GM12892 (cell line): Measurements from ENCODE around the gene CACNG4.
A peak's percentile ranks its signal among the peaks of the same experiment; 100 is the strongest.

Experiments used
- DNase-seq: peaks from one replicate; pipeline ENCODE4 v3.0.0; 2011; ENCODE audit not compliant: insufficient read length
- FAIRE-seq: peaks from 2 replicates; lab custom pipeline; 2011; peaks lifted over from hg19 to GRCh38; lab: Jason Lieb, UNC
- POLR2A ChIP-seq: IDR thresholded peaks from 2 replicates; pipeline ENCODE4 v1.6.1; 2011; ENCODE audit warnings: low read depth, low read length, control low read depth
- POLR2AphosphoS5 ChIP-seq: IDR thresholded peaks from 2 replicates; pipeline ENCODE4 v1.6.1; 2011; ENCODE audit warnings: low read depth, low read length, control low read depth
- TAF1 ChIP-seq: IDR thresholded peaks from 2 replicates; pipeline ENCODE4 v1.6.1; 2011; ENCODE audit warnings: low read depth, mild to moderate bottlenecking, control low read depth, low read length, borderline replicate concordance

The CACNG4 gene

GRCh38 chr17:67066717-67067116, 102.2 kb downstream of the CACNG4 start:
- TF ChIP-seq POLR2AphosphoS5 (no peak), POLR2A (no peak), TAF1 (no peak)
- FAIRE-seq (no peak), DNase-seq (no peak)

- FAIRE-seq (no peak), DNase-seq (no peak)
- no peak for TF ChIP-seq POLR2A
- no peak for TF ChIP-seq TAF1
- no peak for TF ChIP-seq POLR2AphosphoS5
Measured at GRCh38 chr17:67067571-67068482, 103.3 kb downstream of the CACNG4 start.

DNA sequence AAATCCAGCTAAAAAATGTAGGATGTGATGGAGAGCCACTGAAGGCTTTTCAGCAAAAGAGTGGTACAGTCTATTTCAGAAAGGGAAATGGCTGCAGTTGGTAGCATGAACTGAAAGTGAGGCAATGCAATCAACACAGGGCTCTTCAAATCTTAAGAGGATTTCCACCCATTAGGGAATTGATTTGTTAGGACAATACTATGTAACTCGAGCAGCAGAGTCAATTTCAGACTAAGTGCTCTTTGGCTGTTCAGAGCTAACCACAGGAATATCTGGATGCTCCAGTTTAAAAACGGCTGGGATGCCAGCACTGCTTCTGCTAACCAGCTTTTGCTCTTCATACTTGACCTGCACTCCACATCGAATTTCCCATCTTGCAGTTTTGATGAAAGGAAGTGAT, 104.5 kb downstream of the CACNG4 start:
- FAIRE-seq (no peak), DNase-seq (no peak)
- TF ChIP-seq POLR2AphosphoS5, result no peak
- TF ChIP-seq TAF1, result no peak
- no peak for TF ChIP-seq POLR2A

- DNase-seq (no peak), FAIRE-seq (no peak)
- no peak for TF ChIP-seq POLR2A
- no peak for TF ChIP-seq TAF1
Measured at GRCh38 chr17:67069603-67070136, 105.2 kb downstream of the CACNG4 start.

DNA sequence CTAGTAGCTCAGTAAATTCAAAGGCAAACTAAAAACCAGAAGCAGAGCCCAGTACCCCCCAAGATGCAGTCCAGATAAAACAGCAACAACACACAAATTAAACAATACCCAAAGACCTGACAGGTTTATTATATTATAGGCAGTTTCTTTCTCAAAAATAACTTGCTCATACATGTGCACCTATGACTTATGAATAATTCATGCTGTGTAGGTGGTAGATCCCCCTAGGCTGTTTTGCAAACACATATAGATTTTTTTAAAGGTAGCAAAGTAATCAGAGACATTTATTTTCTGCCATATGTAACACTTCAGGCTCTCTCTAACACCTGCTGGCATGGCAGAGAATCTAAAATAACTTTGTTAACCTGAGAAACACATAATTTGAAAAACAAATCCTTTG, 107.1 kb downstream of the CACNG4 start:
- FAIRE-seq (no peak), DNase-seq (no peak)
- TF ChIP-seq TAF1, result no peak
- TF ChIP-seq POLR2AphosphoS5, result no peak
- TF ChIP-seq POLR2A, result no peak

DNA sequence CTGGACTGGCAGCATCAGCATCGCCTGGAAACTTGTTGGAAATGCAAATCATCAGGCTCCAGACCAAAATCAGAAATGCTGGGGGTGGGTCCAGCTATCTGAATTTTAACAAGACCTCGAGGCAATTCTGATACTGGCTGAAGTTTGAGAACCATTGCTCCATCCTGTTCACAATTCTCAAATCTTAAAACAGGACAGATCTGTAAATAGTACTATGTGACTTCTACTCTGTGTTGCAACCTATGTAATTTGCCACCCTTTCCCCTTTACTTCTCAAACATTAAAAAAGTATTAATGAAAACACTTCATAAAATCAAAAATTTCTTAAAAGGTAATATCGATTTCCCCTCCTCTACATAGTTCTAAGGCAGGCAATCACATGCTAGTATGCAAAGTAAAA, 108.4 kb downstream of the CACNG4 start:
- FAIRE-seq (no peak), DNase-seq (no peak)
- TF ChIP-seq POLR2A (no peak), TAF1 (no peak), POLR2AphosphoS5 (no peak)

GRCh38 chr17:67074781-67075180, 110.3 kb downstream of the CACNG4 start:
- TF ChIP-seq POLR2AphosphoS5 (no peak), TAF1 (no peak), POLR2A (no peak)
- FAIRE-seq, result no peak
- no peak for DNase-seq

GRCh38 chr17:67076290-67076689, 111.8 kb downstream of the CACNG4 start:
- FAIRE-seq (no peak), DNase-seq (no peak)
- TF ChIP-seq TAF1 (no peak), POLR2AphosphoS5 (no peak), POLR2A (no peak)

- TF ChIP-seq TAF1 (no peak), POLR2AphosphoS5 (no peak)
- DNase-seq, result no peak
- no peak for FAIRE-seq
Measured at GRCh38 chr17:67078292-67078691, 113.8 kb downstream of the CACNG4 start.

DNA sequence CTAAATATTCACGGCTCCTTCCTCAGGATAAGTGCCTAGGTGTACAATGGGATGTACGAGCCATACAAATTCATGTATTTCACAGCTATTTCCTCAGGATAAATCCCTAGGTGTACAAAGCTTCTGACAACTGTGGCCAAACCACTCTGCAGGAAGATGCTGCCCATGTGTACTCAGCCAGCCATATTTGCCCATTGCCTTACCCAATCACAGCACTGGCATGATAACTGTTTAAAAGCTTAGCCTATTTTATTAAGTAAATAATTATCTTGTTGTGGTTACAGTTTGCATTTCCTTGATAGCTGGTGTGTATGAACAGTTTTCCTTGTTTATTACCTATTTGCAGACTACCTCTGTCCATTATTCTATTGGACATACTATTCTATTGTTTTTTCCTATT, 115.0 kb downstream of the CACNG4 start:
- TF ChIP-seq TAF1 (no peak), POLR2AphosphoS5 (no peak), POLR2A (no peak)
- DNase-seq, result no peak
- no peak for FAIRE-seq

GRCh38 chr17:67080804-67081203, 116.3 kb downstream of the CACNG4 start:
- no peak for TF ChIP-seq POLR2A
- TF ChIP-seq TAF1, result no peak
- FAIRE-seq, result peak; percentile 44
- no peak for DNase-seq

- peak; percentile 56 for FAIRE-seq
- TF ChIP-seq TAF1, result no peak
- TF ChIP-seq POLR2A, result no peak
- no peak for TF ChIP-seq POLR2AphosphoS5
- DNase-seq, result no peak
Measured at GRCh38 chr17:67082107-67082506, 117.6 kb downstream of the CACNG4 start.
